GM12891 (cell line): ENCODE results near the gene HLA-F.

ENCODE experiments used
- PAX5 ChIP-seq: IDR thresholded peaks from 2 replicates; pipeline ENCODE4 v1.6.1; 2011; ENCODE audit warnings: low read length, moderate library complexity, mild to moderate bottlenecking; ENCODE audit not compliant: insufficient read depth, severe bottlenecking
- POLR2A ChIP-seq: IDR thresholded peaks from 2 replicates; pipeline ENCODE4 v1.6.1; 2011; ENCODE audit warnings: low read depth, low read length, control low read depth
- POLR2AphosphoS5 ChIP-seq: IDR thresholded peaks from 2 replicates; pipeline ENCODE4 v1.6.1; 2011; ENCODE audit warnings: low read depth, low read length, control low read depth
- TAF1 ChIP-seq: IDR thresholded peaks from 2 replicates; pipeline ENCODE4 v1.6.1; 2011; ENCODE audit warnings: low read depth, low read length, control low read depth

DNA sequence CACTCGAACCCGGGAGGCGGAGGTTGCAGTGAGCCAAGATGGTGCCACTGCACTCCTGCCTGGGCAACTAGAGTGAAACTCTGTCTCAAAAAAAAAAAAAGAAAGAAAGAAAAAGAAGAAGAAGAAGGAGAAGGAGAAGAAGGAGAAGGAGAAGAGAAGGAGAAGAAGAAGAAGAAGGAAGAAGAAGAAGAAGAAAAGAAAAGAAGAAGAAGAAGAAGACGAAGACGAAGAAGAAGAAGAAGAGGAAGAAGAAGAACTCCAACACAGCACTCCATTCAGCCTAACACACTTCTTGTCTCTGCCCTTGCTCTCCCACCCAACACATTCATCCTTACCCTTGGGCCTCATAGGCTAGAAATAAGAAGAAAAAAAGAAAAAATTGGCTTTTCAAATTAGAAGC is 49.2 kb upstream of the HLA-F start:
- no peak for TF ChIP-seq POLR2AphosphoS5
- TF ChIP-seq POLR2A: no peak
- no peak for TF ChIP-seq PAX5
- no peak for TF ChIP-seq TAF1
